ENCODE results near the gene COL4A6. TPM values are rescaled to one million over a fixed set of nuclear protein-coding genes. Genes with fewer than 3 reads are reported as not detected.

COL4A6 gene
- total and polyA plus RNA-seq, 2 experiments from 2014 or later: 0.11 TPM; not detected in 1

DNA sequence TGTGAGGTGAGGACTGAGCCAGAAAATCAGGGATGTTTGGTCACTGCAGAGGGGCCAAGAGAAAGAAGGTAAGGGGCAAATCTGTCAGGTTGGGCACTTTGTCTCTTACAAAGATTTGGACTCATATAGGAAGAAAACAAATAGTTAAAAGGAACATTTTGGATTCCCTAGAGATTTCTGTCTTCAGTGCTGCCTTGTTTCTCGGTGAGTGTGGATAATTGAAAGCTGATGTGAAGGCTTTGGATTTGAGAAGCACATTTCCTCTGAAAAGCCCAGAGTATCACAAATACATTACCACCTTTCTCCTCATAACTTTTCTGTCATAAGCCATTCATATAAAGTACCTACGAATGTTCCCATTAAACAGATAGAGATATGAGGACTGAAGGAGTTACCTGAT is 239.2 kb downstream of the COL4A6 start:
- TF ChIP-seq EZH2phosphoT487 (IDR thresholded peaks at IDR 0.05; ENCODE audit: insufficient read depth, low read depth) (no peak), EZH2 (IDR thresholded peaks at IDR 0.05; ENCODE audit: insufficient read depth, poor library complexity, severe bottlenecking) (no peak)
- H3K9me3 ChIP-seq (ENCODE audit: low read depth): no peaks in the 10 kb centered on the region
- H3K27ac ChIP-seq: no peak overlapping the region
- no peaks in the 10 kb centered on the region for H4K20me1 ChIP-seq (ENCODE audit: insufficient read depth)
- no peak overlapping the region for H3K4me3 ChIP-seq
- no peak overlapping the region for H3K9ac ChIP-seq
- H3K4me1 ChIP-seq (ENCODE audit: insufficient read depth): no peaks in the 10 kb centered on the region
- no peaks in the 10 kb centered on the region for H3K79me2 ChIP-seq (ENCODE audit: insufficient read depth)
- in situ Hi-C loops (cut with MboI): no loop called here
- H3K36me3 ChIP-seq (ENCODE audit: low read depth): no peaks in the 10 kb centered on the region
- DNase-seq: peak; percentile 5
- no peak overlapping the region for H2AFZ ChIP-seq
- H3K9me2 ChIP-seq (ENCODE audit: insufficient read depth): no peaks in the 10 kb centered on the region
- H3F3A ChIP-seq (ENCODE audit: insufficient read depth): no peaks in the 10 kb centered on the region
- no peak overlapping the region for H3K4me2 ChIP-seq (ENCODE audit: unreplicated experiment)
- H3K27me3 ChIP-seq (replicated peaks; ENCODE audit: insufficient read depth): no peaks in the 10 kb centered on the region
- WGBS, 2 experiments (ENCODE audit: low coverage in 1 of 2, low lambda C conversion rate in 2 of 2, missing lambda C conversion rate in 2 of 2): 8 to 11% methylated on average over 2 of the region's 2 CpGs

DNA sequence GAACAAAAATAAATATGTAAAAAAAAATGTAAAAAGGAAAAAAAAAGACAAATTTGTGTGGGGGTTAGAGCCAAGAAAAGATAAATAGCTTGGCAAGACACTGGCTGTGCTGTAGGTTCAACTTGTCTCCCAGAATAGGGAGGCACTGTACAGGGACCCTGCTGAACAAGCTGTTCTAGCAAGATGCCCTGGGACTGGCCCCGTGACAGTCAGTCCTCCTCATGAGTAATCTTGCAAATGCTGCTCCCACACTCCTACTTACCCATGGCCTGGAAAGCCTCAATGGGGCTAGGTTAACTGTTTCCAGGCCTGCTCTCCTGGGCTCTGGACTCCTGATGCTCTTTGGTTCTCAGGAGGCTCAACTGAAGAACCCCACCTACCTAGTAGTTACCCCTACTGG is 239.8 kb downstream of the COL4A6 start:
- H3K4me3 ChIP-seq: no peak overlapping the region

DNA sequence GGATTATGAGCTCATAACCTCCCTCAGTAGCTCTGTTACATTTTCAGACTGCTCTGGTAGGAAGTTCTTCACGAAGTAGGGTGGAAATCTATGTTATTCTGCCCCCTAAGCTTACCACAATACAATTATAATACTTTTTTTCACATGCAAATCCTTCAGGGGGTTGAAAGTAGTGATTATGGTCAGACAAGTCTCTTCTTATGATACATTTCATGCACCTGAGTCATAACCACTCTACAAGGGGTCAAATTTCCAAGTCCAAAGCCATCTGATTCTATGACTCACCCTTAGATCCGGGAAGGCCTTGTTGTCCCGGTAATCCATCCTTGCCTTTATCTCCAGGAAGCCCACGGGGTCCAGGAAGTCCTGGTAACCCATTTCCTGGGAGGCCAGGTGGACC is 251.4 kb downstream of the COL4A6 start:
- TF ChIP-seq EZH2phosphoT487 (IDR thresholded peaks at IDR 0.05; ENCODE audit: insufficient read depth, low read depth): no peak
- no peak for TF ChIP-seq EZH2 (IDR thresholded peaks at IDR 0.05; ENCODE audit: insufficient read depth, poor library complexity, severe bottlenecking)
- Histone ChIP-seq H2AFZ (no peak overlapping the region), H3K4me3 (no peak overlapping the region), H3K9me2 (ENCODE audit: insufficient read depth) (no peaks in the 10 kb centered on the region), H3K36me3 (ENCODE audit: low read depth) (no peaks in the 10 kb centered on the region), H3F3A (ENCODE audit: insufficient read depth) (0 out of 2 replicates have a peak, but pooled peaks cover 6% of the 10 kb centered on the region), H3K4me1 (ENCODE audit: insufficient read depth) (no peaks in the 10 kb centered on the region), H3K9ac (no peak overlapping the region), H3K27ac (no peak overlapping the region), H3K79me2 (ENCODE audit: insufficient read depth) (no peaks in the 10 kb centered on the region), H3K4me2 (ENCODE audit: unreplicated experiment) (no peak overlapping the region), H4K20me1 (ENCODE audit: insufficient read depth) (no peaks in the 10 kb centered on the region), H3K9me3 (ENCODE audit: low read depth) (no peaks in the 10 kb centered on the region), H3K27me3 (replicated peaks; ENCODE audit: insufficient read depth) (no peaks in the 10 kb centered on the region)
- in situ Hi-C loops (cut with MboI): no loop called here
- peak; percentile 55 for DNase-seq
- WGBS, 2 experiments (ENCODE audit: low coverage in 1 of 2, low lambda C conversion rate in 2 of 2, missing lambda C conversion rate in 2 of 2): 22 to 26% methylated on average over 4 of the region's 4 CpGs

More for the DNA sequence above, 239.8 kb downstream of the COL4A6 start:
- Histone ChIP-seq H3K27ac (no peak overlapping the region), H3K27me3 (replicated peaks; ENCODE audit: insufficient read depth) (no peaks in the 10 kb centered on the region), H3K4me1 (ENCODE audit: insufficient read depth) (no peaks in the 10 kb centered on the region), H3K9me2 (ENCODE audit: insufficient read depth) (no peaks in the 10 kb centered on the region), H3K36me3 (ENCODE audit: low read depth) (no peaks in the 10 kb centered on the region), H4K20me1 (ENCODE audit: insufficient read depth) (no peaks in the 10 kb centered on the region), H3K9me3 (ENCODE audit: low read depth) (no peaks in the 10 kb centered on the region), H2AFZ (no peak overlapping the region), H3K9ac (no peak overlapping the region), H3F3A (ENCODE audit: insufficient read depth) (no peaks in the 10 kb centered on the region), H3K79me2 (ENCODE audit: insufficient read depth) (no peaks in the 10 kb centered on the region), H3K4me2 (ENCODE audit: unreplicated experiment) (no peak overlapping the region)
- in situ Hi-C loops (cut with MboI): no loop called here
- 11 to 17% methylated on average over 1 of the region's 1 CpG for WGBS, 2 experiments (ENCODE audit: low coverage in 1 of 2, low lambda C conversion rate in 2 of 2, missing lambda C conversion rate in 2 of 2)
- no peak for TF ChIP-seq EZH2phosphoT487 (IDR thresholded peaks at IDR 0.05; ENCODE audit: insufficient read depth, low read depth)
- no peak for TF ChIP-seq EZH2 (IDR thresholded peaks at IDR 0.05; ENCODE audit: insufficient read depth, poor library complexity, severe bottlenecking)
- peak; percentile 44 for DNase-seq

DNA sequence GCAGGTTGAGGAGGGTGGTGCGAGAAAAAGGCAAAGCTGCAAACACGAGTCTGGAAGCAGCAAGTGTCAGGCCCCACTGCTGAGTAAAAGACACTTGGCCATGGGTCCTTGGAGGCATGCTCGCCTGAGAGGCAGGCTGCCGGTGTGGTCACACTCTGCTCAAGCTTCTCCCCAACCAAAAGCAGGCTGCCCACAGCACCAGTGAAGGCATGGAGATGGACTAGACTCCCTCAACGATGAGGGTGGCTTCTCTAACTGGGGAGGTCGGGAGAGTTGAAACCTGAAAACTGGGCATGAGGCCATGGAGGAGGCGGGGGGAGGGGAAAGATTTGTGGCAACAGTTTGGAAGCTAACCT is 260.1 kb downstream of the COL4A6 start:
- Histone ChIP-seq H3K79me2 (ENCODE audit: insufficient read depth) (no peaks in the 10 kb centered on the region), H3K9me3 (ENCODE audit: low read depth) (no peaks in the 10 kb centered on the region), H3K4me3 (no peak overlapping the region), H3K9ac (no peak overlapping the region), H3K27me3 (replicated peaks; ENCODE audit: insufficient read depth) (no peaks in the 10 kb centered on the region), H3K36me3 (ENCODE audit: low read depth) (no peaks in the 10 kb centered on the region), H3K27ac (no peak overlapping the region), H3F3A (ENCODE audit: insufficient read depth) (no peaks in the 10 kb centered on the region), H4K20me1 (ENCODE audit: insufficient read depth) (no peaks in the 10 kb centered on the region), H3K4me1 (ENCODE audit: insufficient read depth) (no peaks in the 10 kb centered on the region), H2AFZ (no peak overlapping the region), H3K9me2 (ENCODE audit: insufficient read depth) (no peaks in the 10 kb centered on the region), H3K4me2 (ENCODE audit: unreplicated experiment) (no peak overlapping the region)
- in situ Hi-C loops (cut with MboI): no loop called here
- WGBS, 2 experiments (ENCODE audit: low coverage in 1 of 2, low lambda C conversion rate in 2 of 2, missing lambda C conversion rate in 2 of 2): 25 to 42% methylated on average over 5 of the region's 7 CpGs
- TF ChIP-seq EZH2phosphoT487 (IDR thresholded peaks at IDR 0.05; ENCODE audit: insufficient read depth, low read depth): no peak
- TF ChIP-seq EZH2 (IDR thresholded peaks at IDR 0.05; ENCODE audit: insufficient read depth, poor library complexity, severe bottlenecking): no peak
- no peak for DNase-seq
